ENCODE data around the gene PIP4K2B.

PIP4K2B gene

GRCh38 chr17:38751144-38751807 is 48.1 kb downstream of the PIP4K2B start:
- H3K4me1 ChIP-seq (ENCODE audit: insufficient read depth, low read length, poor library complexity, severe bottlenecking) = peaks cover 33% of the 10 kb centered on the region
- peaks cover 7% of the 10 kb centered on the region; the same call in 1 of the 2 replicates for H3K36me3 ChIP-seq (ENCODE audit: insufficient read depth, low read length)
- H3K27me3 ChIP-seq (ENCODE audit: insufficient read depth, low read length, poor library complexity, severe bottlenecking) = no peaks in the 10 kb centered on the region
- no peaks in the 10 kb centered on the region for H3K9me3 ChIP-seq (ENCODE audit: insufficient read depth, low read depth, low read length)
- peak overlapping the region; percentile 76 for H3K9ac ChIP-seq (ENCODE audit: low read depth, low read length, poor library complexity, severe bottlenecking)
- peaks cover 15% of the 10 kb centered on the region for H4K20me1 ChIP-seq (ENCODE audit: insufficient read depth, low read length, poor library complexity, severe bottlenecking)
- H3K4me3 ChIP-seq (ENCODE audit: low read length, poor library complexity, severe bottlenecking) = peak overlapping the region; percentile 87
- H3K4me2 ChIP-seq (ENCODE audit: low read depth, low read length, poor library complexity, severe bottlenecking) = peak overlapping the region; percentile 96
- no peaks in the 10 kb centered on the region for H3K9me2 ChIP-seq (replicated peaks; ENCODE audit: low read depth, low read length)
- TF ChIP-seq, protein P1, sequence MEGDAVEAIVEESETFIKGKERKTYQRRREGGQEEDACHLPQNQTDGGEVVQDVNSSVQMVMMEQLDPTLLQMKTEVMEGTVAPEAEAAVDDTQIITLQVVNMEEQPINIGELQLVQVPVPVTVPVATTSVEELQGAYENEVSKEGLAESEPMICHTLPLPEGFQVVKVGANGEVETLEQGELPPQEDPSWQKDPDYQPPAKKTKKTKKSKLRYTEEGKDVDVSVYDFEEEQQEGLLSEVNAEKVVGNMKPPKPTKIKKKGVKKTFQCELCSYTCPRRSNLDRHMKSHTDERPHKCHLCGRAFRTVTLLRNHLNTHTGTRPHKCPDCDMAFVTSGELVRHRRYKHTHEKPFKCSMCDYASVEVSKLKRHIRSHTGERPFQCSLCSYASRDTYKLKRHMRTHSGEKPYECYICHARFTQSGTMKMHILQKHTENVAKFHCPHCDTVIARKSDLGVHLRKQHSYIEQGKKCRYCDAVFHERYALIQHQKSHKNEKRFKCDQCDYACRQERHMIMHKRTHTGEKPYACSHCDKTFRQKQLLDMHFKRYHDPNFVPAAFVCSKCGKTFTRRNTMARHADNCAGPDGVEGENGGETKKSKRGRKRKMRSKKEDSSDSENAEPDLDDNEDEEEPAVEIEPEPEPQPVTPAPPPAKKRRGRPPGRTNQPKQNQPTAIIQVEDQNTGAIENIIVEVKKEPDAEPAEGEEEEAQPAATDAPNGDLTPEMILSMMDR (conservative IDR thresholded peaks at IDR 0.05; ENCODE audit: low read length) = no peak
- peaks cover 47% of the 10 kb centered on the region for H3K79me2 ChIP-seq (ENCODE audit: insufficient read depth, low read length)
- H2AFZ ChIP-seq (ENCODE audit: low read length) = peak overlapping the region; percentile 78
- H3F3A ChIP-seq (ENCODE audit: low read depth) = peaks cover 11% of the 10 kb centered on the region; the same call in 1 of the 2 replicates

DNA sequence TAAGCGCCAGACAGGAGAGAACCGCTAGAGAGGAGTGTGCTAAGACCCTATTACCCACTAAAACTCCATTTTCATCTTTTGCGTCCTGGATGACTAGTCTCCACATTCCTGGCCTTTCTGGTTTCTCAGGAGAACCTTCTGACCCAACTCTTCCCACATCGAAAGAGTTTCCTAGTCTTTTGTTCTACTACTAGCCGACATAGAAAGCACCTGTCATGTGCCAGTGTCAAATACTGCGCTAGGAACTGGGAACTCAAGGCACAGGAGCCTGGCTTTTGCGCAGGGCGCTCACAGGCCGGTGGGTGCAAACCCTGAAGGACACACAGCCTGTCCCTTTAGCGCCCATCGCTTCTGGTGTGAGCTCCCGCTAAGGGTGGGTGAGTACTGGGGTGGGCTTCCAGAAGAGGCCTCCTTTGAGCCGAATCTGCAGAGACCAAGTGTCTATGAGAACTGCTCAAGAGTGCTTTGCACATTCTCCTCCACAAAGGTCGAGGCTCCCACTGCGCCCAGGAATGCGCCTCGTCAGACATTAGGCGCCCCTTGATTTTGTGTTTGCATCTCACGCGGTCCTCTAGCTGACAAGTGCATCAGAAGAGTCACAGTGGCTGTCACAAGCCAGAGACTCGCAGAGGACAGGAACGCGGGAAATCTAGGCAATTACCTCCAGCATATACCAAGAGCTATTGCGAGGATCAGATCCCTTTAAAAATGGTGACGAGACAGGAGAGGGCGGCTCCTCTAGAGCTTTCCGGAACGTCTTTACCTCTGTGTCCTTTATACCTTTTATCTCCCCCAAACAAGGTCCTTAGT is 48.8 kb downstream of the PIP4K2B start:
- peaks cover 18% of the 10 kb centered on the region for H4K20me1 ChIP-seq (ENCODE audit: insufficient read depth, low read length, poor library complexity, severe bottlenecking)
- peak overlapping the region; percentile 87 for H3K4me3 ChIP-seq (ENCODE audit: low read length, poor library complexity, severe bottlenecking)

GRCh38 chr17:38750044-38750311 is 49.4 kb downstream of the PIP4K2B start:
- peaks cover 11% of the 10 kb centered on the region; the same call in 1 of the 2 replicates for H3F3A ChIP-seq (ENCODE audit: low read depth)
- peaks cover 51% of the 10 kb centered on the region for H3K79me2 ChIP-seq (ENCODE audit: insufficient read depth, low read length)
- H3K36me3 ChIP-seq (ENCODE audit: insufficient read depth, low read length) = no peaks in the 10 kb centered on the region
- H2AFZ ChIP-seq (ENCODE audit: low read length) = no peak overlapping the region
- peaks cover 18% of the 10 kb centered on the region for H4K20me1 ChIP-seq (ENCODE audit: insufficient read depth, low read length, poor library complexity, severe bottlenecking)
- H3K9me2 ChIP-seq (replicated peaks; ENCODE audit: low read depth, low read length) = no peaks in the 10 kb centered on the region
- H3K4me3 ChIP-seq (ENCODE audit: low read length, poor library complexity, severe bottlenecking) = peak overlapping the region; percentile 87
- H3K27me3 ChIP-seq (ENCODE audit: insufficient read depth, low read length, poor library complexity, severe bottlenecking) = no peaks in the 10 kb centered on the region
- H3K9me3 ChIP-seq (ENCODE audit: insufficient read depth, low read depth, low read length) = no peaks in the 10 kb centered on the region
- peaks cover 45% of the 10 kb centered on the region for H3K4me1 ChIP-seq (ENCODE audit: insufficient read depth, low read length, poor library complexity, severe bottlenecking)
- H3K9ac ChIP-seq (ENCODE audit: low read depth, low read length, poor library complexity, severe bottlenecking) = peak overlapping the region; percentile 76
- TF ChIP-seq EZH2phosphoT487 (IDR thresholded peaks at IDR 0.05; ENCODE audit: borderline replicate concordance) = no peak
- H3K4me2 ChIP-seq (ENCODE audit: low read depth, low read length, poor library complexity, severe bottlenecking) = peak overlapping the region; percentile 96

More for the DNA sequence above, 48.8 kb downstream of the PIP4K2B start:
- H3K36me3 ChIP-seq (ENCODE audit: insufficient read depth, low read length) = no peaks in the 10 kb centered on the region
- H3K27me3 ChIP-seq (ENCODE audit: insufficient read depth, low read length, poor library complexity, severe bottlenecking) = no peaks in the 10 kb centered on the region
- H3K4me2 ChIP-seq (ENCODE audit: low read depth, low read length, poor library complexity, severe bottlenecking) = peak overlapping the region; percentile 96
- no peaks in the 10 kb centered on the region for H3K9me3 ChIP-seq (ENCODE audit: insufficient read depth, low read depth, low read length)
- H3K9ac ChIP-seq (ENCODE audit: low read depth, low read length, poor library complexity, severe bottlenecking) = peak overlapping the region; percentile 76
- peaks cover 41% of the 10 kb centered on the region for H3K4me1 ChIP-seq (ENCODE audit: insufficient read depth, low read length, poor library complexity, severe bottlenecking)
- peak overlapping the region; percentile 78 for H2AFZ ChIP-seq (ENCODE audit: low read length)
- TF ChIP-seq EZH2phosphoT487 (IDR thresholded peaks at IDR 0.05; ENCODE audit: borderline replicate concordance) = no peak
- TF ChIP-seq, protein P1 (conservative IDR thresholded peaks at IDR 0.05; ENCODE audit: low read length) = no peak
- no peaks in the 10 kb centered on the region for H3K9me2 ChIP-seq (replicated peaks; ENCODE audit: low read depth, low read length)
- H3F3A ChIP-seq (ENCODE audit: low read depth) = peaks cover 11% of the 10 kb centered on the region; the same call in 1 of the 2 replicates
- peaks cover 48% of the 10 kb centered on the region for H3K79me2 ChIP-seq (ENCODE audit: insufficient read depth, low read length)
